IPS-18a (cell line): ENCODE results near the gene PRKRA.
A peak's percentile ranks its signal among the peaks of the same experiment; 100 is the strongest.
"Not testable (repeated sequence)": the region's sequence is repeated elsewhere in the genome, so short reads cannot be mapped to it uniquely, and the experiment has no call there.

Experiments used
- H3K27ac ChIP-seq: one replicate; pipeline ENCODE4 v1.5.1; 2013; ENCODE audit warnings: low read length
- H3K27me3 ChIP-seq: one replicate; pipeline ENCODE4 v1.6.1; 2013; ENCODE audit warnings: mild to moderate bottlenecking, low read length; ENCODE audit not compliant: control insufficient read depth, insufficient read depth
- H3K36me3 ChIP-seq: one replicate; pipeline ENCODE4 v1.6.1; 2013; ENCODE audit warnings: low read depth, low read length; ENCODE audit not compliant: control insufficient read depth
- H3K4me1 ChIP-seq: one replicate; pipeline ENCODE4 v1.6.1; 2013; ENCODE audit warnings: low read depth, low read length; ENCODE audit not compliant: control insufficient read depth
- H3K4me3 ChIP-seq: one replicate; pipeline ENCODE4 v1.5.1; 2013; ENCODE audit warnings: low read length
- H3K9ac ChIP-seq: one replicate; pipeline ENCODE4 v1.6.1; 2013; ENCODE audit warnings: mild to moderate bottlenecking, low read length, moderate library complexity
- H3K9me3 ChIP-seq: one replicate; pipeline ENCODE4 v1.6.1; 2013; ENCODE audit warnings: low read depth, low read length; ENCODE audit not compliant: control insufficient read depth

PRKRA gene

GRCh38 chr2:178478439-178479274 is 27.7 kb upstream of the PRKRA start, which contains the start of gene FKBP7:
Gene FKBP7 (minus strand): TSS chr2:178478600. CDS start chr2:178478499, 101 bp downstream.
- Histone ChIP-seq H3K9ac (peak within 1 kb of the TSS; percentile 94), H3K4me3 (peak within 1 kb of the TSS; percentile 99), H3K36me3 (no peaks in the 10 kb centered on the region)

GRCh38 chr2:178478130-178478438 is 27.1 kb upstream of the PRKRA start:
- peaks cover 15% of the 10 kb centered on the region for H3K4me1 ChIP-seq
- H3K27me3 ChIP-seq = peaks cover 16% of the 10 kb centered on the region
- H3K36me3 ChIP-seq = no peaks in the 10 kb centered on the region
- peak overlapping the region; percentile 94 for H3K9ac ChIP-seq
- H3K9me3 ChIP-seq = no peaks in the 10 kb centered on the region
- H3K4me3 ChIP-seq = peak overlapping the region; percentile 99
- H3K27ac ChIP-seq = peak overlapping the region; percentile 92

More at GRCh38 chr2:178478439-178479274, 27.7 kb upstream of the PRKRA start, which contains the start of gene FKBP7:
- Histone ChIP-seq H3K9me3 (no peaks in the 10 kb centered on the region), H3K27me3 (peaks cover 16% of the 10 kb centered on the region), H3K27ac (peak within 1 kb of the TSS; percentile 92), H3K4me1 (peaks cover 15% of the 10 kb centered on the region)

- Histone ChIP-seq H3K27me3 (peaks cover 16% of the 10 kb centered on the region), H3K4me1 (peaks cover 15% of the 10 kb centered on the region), H3K4me3 (peak overlapping the region; percentile 99), H3K27ac (no peak overlapping the region), H3K9ac (peak overlapping the region; percentile 94), H3K36me3 (no peaks in the 10 kb centered on the region), H3K9me3 (no peaks in the 10 kb centered on the region)
Observed at GRCh38 chr2:178477443-178478129, 26.6 kb upstream of the PRKRA start.

DNA sequence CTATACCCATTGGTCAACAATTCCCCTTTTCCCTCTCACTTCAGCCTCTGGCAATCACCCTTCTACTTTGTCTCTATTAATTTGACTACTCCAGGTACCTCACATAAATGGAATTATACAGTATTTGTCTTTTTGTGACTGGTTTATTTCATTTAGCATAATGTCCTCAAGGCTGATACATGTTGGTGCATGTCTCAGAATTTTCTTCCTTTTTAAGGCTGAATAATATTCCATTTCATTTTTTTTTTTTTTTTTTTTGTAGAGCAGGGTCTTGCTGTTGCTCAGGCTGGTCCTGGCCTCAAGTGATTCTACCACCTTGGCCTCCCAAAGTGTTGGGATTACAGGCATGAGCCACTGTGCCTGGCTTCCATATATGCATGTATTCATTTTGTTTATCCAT is 25.5 kb upstream of the PRKRA start:
- no peaks in the 10 kb centered on the region for H3K9me3 ChIP-seq
- H3K9ac ChIP-seq = no peak overlapping the region
- no peak overlapping the region for H3K27ac ChIP-seq
- H3K4me3 ChIP-seq = no peak overlapping the region
- H3K4me1 ChIP-seq = peaks cover 6% of the 10 kb centered on the region
- H3K36me3 ChIP-seq = no peaks in the 10 kb centered on the region
- H3K27me3 ChIP-seq = peaks cover 13% of the 10 kb centered on the region

GRCh38 chr2:178474560-178474959 is 23.6 kb upstream of the PRKRA start:
- Histone ChIP-seq H3K4me1 (peaks cover 1% of the 10 kb centered on the region), H3K27ac (no peak overlapping the region), H3K4me3 (no peak overlapping the region), H3K36me3 (no peaks in the 10 kb centered on the region), H3K27me3 (peaks cover 5% of the 10 kb centered on the region), H3K9ac (no peak overlapping the region), H3K9me3 (no peaks in the 10 kb centered on the region)

DNA sequence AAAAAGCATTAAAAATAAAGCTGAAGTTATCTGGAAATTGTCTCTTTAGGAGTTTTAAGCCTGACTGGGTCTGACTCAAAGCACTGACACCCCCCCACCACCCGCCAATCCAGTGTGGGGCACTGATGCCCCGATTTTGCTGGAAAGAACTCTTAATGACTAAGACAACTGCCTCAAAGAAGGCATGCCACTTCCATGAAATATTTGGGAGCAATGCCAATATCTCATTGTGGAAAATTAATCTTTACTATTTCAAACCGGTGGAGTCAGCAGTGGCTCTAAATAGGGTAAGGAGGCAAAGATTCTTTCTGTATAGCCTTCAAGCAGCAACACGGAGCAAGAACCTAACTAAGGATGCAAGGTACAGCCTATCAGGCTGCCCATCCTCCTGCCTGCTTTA is 23.0 kb upstream of the PRKRA start:
- no peak overlapping the region for H3K27ac ChIP-seq
- H3K9me3 ChIP-seq = no peaks in the 10 kb centered on the region
- no peaks in the 10 kb centered on the region for H3K4me1 ChIP-seq
- peaks cover 2% of the 10 kb centered on the region for H3K36me3 ChIP-seq
- H3K9ac ChIP-seq = no peak overlapping the region
- H3K27me3 ChIP-seq = no peaks in the 10 kb centered on the region
- H3K4me3 ChIP-seq = no peak overlapping the region

DNA sequence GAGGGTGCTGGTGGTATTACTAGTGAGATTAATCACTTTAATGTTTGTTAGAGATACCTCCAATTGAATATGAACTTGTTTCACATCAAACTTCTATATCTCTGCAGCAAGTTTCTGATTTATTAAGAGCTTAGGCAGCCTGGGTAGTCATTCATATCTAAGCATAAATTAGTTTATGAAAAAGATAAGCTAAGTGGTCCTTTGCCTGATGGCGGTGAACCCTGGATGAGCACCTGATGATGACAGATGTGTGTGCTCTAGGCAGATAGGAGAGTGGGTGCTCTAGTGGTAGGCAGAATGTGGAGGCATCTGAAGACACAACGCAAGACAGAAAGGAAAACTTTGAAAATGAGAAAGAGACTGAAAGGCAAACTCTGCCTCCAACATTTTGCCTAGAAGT is 22.4 kb upstream of the PRKRA start:
- Histone ChIP-seq H3K27ac (no peak overlapping the region), H3K27me3 (no peaks in the 10 kb centered on the region), H3K36me3 (peaks cover 2% of the 10 kb centered on the region), H3K4me1 (no peaks in the 10 kb centered on the region), H3K9ac (no peak overlapping the region), H3K9me3 (no peaks in the 10 kb centered on the region), H3K4me3 (no peak overlapping the region)

DNA sequence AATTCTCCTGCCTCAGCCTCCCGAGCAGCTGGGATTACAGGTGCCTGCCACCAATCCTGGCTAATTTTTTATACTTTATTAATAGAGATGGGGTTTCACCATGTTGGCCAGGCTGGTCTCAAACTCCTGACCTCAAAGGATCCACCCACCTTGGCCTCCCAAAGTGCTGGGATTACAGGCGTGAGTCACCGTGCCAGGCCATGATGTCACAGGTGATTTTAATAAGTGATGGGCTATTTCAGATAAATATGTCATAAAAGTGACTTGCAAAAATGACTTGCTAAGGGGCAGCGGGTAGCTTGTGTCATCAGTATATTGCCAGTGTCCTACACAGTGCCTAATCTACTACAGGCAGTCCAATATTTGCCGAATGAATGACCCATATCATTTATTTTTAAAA is 20.3 kb upstream of the PRKRA start:
- not testable (repeated sequence) for H3K36me3 ChIP-seq, H3K9ac ChIP-seq, H3K9me3 ChIP-seq, H3K4me3 ChIP-seq, H3K4me1 ChIP-seq, H3K27ac ChIP-seq, H3K27me3 ChIP-seq

DNA sequence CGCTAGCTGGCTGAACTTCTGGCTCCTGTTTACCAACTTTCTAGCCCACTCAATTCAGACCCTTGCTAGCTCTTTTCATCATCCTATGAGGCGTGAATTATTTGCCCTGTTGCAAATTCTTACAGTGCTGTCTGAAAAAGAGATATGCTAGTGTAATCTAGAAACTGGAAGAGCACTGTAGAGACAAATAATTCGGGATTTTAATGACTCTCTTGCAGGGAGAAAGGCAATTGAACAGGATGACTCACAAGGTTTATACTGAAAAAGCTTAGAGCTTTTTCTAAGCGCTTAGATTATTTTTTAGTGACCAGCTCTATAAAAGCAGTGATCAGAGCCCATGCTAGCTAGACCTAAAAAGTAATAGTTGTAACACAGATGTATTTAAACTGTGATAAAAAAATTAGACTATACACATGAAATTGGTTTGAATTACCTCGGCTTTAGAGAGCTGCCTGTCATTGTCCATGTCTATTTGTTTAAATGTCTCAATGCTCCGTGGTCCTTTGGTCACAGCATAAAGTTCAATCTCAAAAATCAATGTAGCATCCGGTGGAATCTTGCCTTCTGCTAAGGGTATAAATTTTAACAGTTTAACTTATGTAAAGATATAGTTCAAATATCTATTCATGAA is 18.4 kb upstream of the PRKRA start:
- no peak overlapping the region for H3K9ac ChIP-seq
- no peaks in the 10 kb centered on the region for H3K27me3 ChIP-seq
- peaks cover 2% of the 10 kb centered on the region for H3K36me3 ChIP-seq
- no peaks in the 10 kb centered on the region for H3K9me3 ChIP-seq
- no peaks in the 10 kb centered on the region for H3K4me1 ChIP-seq
- H3K27ac ChIP-seq = no peak overlapping the region
- no peak overlapping the region for H3K4me3 ChIP-seq

- Histone ChIP-seq H3K9me3 (no peaks in the 10 kb centered on the region), H3K36me3 (no peaks in the 10 kb centered on the region), H3K4me3 (no peak overlapping the region), H3K27me3 (no peaks in the 10 kb centered on the region), H3K4me1 (no peaks in the 10 kb centered on the region), H3K9ac (no peak overlapping the region), H3K27ac (no peak overlapping the region)
Observed at GRCh38 chr2:178457390-178457886, 6.5 kb upstream of the PRKRA start.

GRCh38 chr2:178455947-178456346 is 5.0 kb upstream of the PRKRA start:
- Histone ChIP-seq H3K4me3 (no peak overlapping the region), H3K9me3 (no peaks in the 10 kb centered on the region), H3K27ac (no peak overlapping the region)

More at GRCh38 chr2:178455947-178456346, 5.0 kb upstream of the PRKRA start:
- no peaks in the 10 kb centered on the region for H3K27me3 ChIP-seq
- no peaks in the 10 kb centered on the region for H3K36me3 ChIP-seq
- H3K9ac ChIP-seq = no peak overlapping the region
- peaks cover 6% of the 10 kb centered on the region for H3K4me1 ChIP-seq
